Gastroesophageal sphincter (tissue), 3 donors: ENCODE measurements around the gene JARID2.

Experiments
- POLR2A ChIP-seq, 2 donors: fragments of 450-650 bp; IDR thresholded peaks; one replicate each; pipeline ENCODE4 v1.6.1; 2017; ENCODE audit warnings: antibody characterized with exemption in 2 of 2, mild to moderate bottlenecking in 2 of 2, moderate library complexity in 1 of 2
- POLR2AphosphoS5 ChIP-seq: sonication (generic); formaldehyde crosslinking; IDR thresholded peaks from one replicate; pipeline ENCODE4 v1.6.1; 2017; ENCODE audit warnings: antibody characterized with exemption
- TF ChIP-seq, protein P1 (sequence below), 4 experiments: fragments of 200-600 bp in 2 of 4; fragments of 450-650 bp in 2 of 4; sonication (generic) in 1 of 4; IDR thresholded peaks; one replicate each; pipeline ENCODE4 v1.5.1; 2017 to 2019; ENCODE audit warnings: antibody characterized with exemption in 4 of 4, mild to moderate bottlenecking in 2 of 4, moderate library complexity in 2 of 4

DNA sequence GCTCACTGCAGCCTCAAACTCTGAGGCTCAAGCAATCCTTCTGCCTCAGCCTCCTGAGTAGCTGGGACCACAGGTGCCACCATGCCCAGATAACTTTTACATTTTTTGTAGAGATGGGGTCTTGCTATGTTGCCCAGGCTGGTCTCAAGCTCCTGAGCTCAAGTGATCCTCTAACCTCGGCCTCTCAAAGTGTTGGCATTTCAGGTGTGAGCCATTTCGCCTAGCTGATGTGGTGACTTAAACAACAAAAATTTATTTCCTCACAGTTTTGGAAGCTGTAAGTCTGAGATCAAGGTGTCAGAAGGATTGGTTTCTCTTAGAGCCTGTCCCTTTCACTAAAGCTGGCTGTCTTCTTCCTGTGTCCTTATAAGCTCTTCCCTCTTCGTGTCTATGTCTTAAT, 15.0 kb upstream of the JARID2 start:
- TF ChIP-seq, protein P1, sequence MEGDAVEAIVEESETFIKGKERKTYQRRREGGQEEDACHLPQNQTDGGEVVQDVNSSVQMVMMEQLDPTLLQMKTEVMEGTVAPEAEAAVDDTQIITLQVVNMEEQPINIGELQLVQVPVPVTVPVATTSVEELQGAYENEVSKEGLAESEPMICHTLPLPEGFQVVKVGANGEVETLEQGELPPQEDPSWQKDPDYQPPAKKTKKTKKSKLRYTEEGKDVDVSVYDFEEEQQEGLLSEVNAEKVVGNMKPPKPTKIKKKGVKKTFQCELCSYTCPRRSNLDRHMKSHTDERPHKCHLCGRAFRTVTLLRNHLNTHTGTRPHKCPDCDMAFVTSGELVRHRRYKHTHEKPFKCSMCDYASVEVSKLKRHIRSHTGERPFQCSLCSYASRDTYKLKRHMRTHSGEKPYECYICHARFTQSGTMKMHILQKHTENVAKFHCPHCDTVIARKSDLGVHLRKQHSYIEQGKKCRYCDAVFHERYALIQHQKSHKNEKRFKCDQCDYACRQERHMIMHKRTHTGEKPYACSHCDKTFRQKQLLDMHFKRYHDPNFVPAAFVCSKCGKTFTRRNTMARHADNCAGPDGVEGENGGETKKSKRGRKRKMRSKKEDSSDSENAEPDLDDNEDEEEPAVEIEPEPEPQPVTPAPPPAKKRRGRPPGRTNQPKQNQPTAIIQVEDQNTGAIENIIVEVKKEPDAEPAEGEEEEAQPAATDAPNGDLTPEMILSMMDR (IDR thresholded peaks at IDR 0.05) = no peak
- no peak for TF ChIP-seq POLR2AphosphoS5
- no peak for TF ChIP-seq POLR2A (IDR thresholded peaks at IDR 0.05)
